Dermis microvascular lymphatic vessel endothelial cell (primary cell): ENCODE data around the gene C16orf86. TPM values are rescaled to one million over a fixed set of nuclear protein-coding genes. Genes with fewer than 3 reads are reported as not detected.

Experiments
- DNase-seq, 2 donors: peaks; one replicate each; pipeline versions ENCODE4 v3.0.0 to v3.0.0-alpha.2; 2010; ENCODE audit warnings: low read depth in 2 of 2
- total RNA-seq: library from RNA; depleted of rRNA; stranded (reverse); fragments of >200 nt; gene quantifications from 2 replicates; pipeline ENCODE4 v1.2.1, GENCODE V29; 2014

Gene C16orf86
- total RNA-seq, 1 donor from 2014 or later: 3.2 TPM

DNA sequence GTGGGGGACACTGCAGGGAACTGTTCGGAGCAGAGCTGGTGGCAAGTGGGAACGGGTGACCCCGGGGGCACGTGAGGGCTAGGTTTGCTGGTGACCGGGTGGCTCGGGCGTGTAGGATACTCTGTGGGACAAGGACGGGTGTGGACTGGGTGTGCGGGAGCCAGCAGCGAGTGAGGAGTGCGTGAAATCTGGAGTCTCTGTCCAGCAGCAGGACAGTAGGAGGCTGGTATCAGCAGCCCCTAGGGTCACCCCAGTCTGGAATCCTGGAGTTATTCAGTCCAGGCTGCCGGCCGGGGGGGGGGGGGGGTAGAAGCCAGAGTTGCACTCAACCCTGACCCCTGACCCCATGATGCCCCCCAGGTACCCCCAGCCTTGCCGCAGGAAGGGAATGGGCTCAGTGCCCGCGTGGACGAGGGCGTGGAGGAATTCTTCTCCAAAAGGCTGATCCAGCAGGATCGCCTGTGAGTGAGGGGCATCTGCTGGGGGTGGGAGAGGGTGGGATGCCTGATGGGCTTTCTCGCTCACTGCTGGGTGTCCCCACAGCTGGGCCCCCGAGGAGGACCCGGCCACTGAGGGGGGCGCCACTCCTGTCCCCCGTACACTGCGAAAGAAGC, 12.7 kb upstream of the C16orf86 start:
- no peak for DNase-seq

GRCh38 chr16:67654403-67654911, 12.2 kb upstream of the C16orf86 start:
- no peak for DNase-seq

DNA sequence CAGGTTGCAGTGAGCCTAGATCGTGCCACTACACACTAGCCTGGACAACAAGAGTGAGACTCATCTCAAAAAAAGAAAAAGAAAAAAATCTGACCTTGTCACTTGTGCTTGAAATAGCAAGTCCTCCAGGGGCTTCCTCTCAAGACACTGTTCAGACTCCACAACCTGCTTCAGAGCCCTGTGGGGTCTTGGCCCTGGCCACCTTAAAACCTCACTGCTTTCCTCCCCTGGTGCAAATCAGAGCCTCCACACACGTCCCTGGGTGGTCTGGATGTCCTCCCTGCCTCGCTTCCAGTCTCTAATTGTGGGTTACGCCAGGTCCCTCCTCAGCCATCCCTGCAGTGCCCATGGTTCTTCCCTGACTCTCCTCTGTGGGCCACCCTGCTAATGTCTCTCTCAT, 11.3 kb upstream of the C16orf86 start:
- DNase-seq: no peak

- no peak for DNase-seq
Measured at GRCh38 chr16:67656344-67657016, 10.1 kb upstream of the C16orf86 start.

DNA sequence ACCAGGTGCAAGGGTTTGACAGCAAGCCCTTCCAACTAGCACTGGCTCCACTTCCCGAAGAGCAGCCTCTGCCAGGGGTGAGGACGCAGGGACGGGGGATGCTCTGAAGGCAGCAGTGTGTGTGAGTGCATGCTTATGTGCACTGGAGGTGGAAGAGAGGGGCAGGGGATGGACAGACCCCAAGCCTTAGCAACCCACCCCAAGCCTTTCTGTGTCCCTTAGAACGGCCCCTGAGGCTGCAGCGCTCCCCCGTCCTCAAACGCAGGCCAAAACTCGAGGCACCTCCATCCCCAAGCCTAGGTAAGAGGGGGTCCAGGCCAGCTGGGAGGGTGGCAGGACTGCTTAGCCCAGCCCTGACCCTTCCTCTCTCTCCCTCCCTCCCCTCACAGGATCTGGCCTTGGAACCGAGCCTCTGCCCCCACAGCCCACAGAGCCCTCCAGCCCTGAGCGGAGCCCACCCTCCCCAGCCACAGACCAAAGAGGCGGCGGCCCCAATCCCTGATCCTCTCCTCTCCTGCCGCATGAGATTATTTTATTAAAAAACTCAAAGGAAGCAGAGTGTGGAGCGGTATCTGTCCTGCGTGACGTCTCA, 9.5 kb upstream of the C16orf86 start:
- no peak for DNase-seq

DNA sequence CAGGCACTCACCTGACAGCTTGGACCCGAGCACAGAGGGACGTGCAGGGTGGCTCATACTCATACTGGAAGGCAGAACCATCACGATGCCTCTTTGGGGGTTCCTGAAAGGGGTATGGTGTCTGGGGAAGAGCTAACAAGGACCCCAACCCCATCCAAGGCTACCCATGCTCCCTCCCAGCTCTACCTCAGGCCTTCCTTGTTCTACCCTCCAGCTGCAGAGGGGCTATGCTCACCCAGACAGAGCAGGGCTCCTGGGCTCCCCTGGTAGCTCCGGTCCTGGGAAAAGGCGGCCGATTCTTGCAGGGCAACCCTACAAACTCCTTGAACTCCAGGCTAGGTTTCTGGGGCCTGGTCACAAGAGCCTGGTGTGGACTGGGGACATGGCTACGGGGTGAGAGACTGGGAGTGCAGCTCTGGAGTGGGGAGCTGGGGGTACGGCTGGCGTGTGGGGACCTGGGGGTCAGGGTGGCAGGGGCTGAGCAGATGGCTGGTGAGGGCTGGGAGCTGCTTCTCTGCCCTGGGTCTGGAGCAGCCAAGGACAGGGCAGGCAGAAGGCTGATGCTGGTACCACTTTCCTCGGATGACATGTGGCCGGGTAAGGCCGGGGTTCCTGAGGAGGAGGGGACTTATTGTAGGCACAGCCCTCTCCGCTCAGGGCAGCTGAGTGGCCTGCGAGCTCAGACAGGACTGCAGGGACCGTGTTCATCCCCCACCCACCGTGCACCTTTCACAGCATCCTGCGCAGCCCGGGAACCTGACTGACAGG, 8.7 kb upstream of the C16orf86 start:
- DNase-seq: no peak

GRCh38 chr16:67658849-67659674, 7.6 kb upstream of the C16orf86 start:
- no peak for DNase-seq

GRCh38 chr16:67659675-67660563, 6.7 kb upstream of the C16orf86 start, which contains the start of gene ACD:
TSS of gene ACD (minus strand) at chr16:67660260. CDS start at chr16:67660220, 40 bp downstream.
- DNase-seq: peak; percentile 73 to 88

- DNase-seq: peak; percentile 94 to 98
Measured at GRCh38 chr16:67660564-67661028, 6.0 kb upstream of the C16orf86 start, which contains the start of gene PARD6A. TSS of gene PARD6A (plus strand) at chr16:67660960. CDS start at chr16:67661039, 79 bp downstream.

GRCh38 chr16:67661101-67661761, 5.4 kb upstream of the C16orf86 start:
- DNase-seq: peak in 1 of 2 donors; percentile 66

- DNase-seq: no peak
Measured at GRCh38 chr16:67661886-67662652, 4.5 kb upstream of the C16orf86 start.

- DNase-seq: no peak
Measured at GRCh38 chr16:67662653-67663010, 4.0 kb upstream of the C16orf86 start.

GRCh38 chr16:67663151-67663876, 3.3 kb upstream of the C16orf86 start:
- peak in 1 of 2 donors; percentile 26 for DNase-seq

DNA sequence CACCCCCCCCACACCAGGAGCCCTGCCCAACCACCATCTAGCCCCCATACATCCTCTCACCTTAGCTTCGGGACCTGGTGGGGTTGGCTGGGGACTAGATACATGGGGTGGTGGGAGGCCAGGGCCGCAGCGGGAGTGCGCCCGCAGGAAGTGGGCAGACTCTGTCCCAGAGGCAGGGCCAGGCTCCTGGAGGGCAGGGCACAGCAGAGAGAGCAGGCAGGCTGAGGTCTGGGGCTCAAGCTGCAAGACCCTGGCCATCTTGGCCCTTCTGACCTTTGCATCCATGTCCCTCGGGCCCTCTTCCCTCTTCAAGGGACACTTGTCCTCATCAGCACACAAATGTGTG, 2.8 kb upstream of the C16orf86 start:
- no peak for DNase-seq

GRCh38 chr16:67664258-67664657, 2.4 kb upstream of the C16orf86 start:
- DNase-seq: no peak

- DNase-seq: no peak
Measured at GRCh38 chr16:67664871-67665270, 1.7 kb upstream of the C16orf86 start.

DNA sequence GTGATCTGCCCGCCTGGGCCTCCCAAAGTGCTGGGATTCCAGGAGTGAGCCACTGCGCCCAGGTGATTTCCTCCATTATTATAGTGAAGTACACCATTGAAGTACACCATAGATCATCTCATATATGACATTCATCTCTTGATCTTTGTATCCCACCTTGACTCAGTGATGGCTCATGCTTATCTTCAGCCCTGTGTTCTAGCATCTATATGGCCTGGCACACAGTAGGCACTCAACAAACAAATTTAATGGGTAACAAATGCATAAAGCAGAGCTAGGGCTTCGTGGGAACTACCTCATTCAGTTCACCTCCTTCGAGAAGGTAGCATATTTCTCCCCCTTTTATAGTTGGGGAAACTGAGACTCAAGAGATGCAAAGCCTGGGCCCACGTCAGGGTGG, 1.0 kb upstream of the C16orf86 start:
- DNase-seq: no peak

- DNase-seq: peak in 1 of 2 donors; percentile 26
Measured at GRCh38 chr16:67666032-67666551, 522 bp upstream of the C16orf86 start.
